Prostate gland (tissue), 2 donors: ENCODE measurements around the gene CDYL.

Experiments
- POLR2AphosphoS5 ChIP-seq: sonication (generic); formaldehyde crosslinking; IDR thresholded peaks from one replicate; pipeline ENCODE4 v1.6.1; 2017; ENCODE audit warnings: antibody characterized with exemption
- TF ChIP-seq, protein P1 (sequence below), 4 experiments: fragments of 200-600 bp in 2 of 4; fragments of 450-650 bp in 2 of 4; sonication (generic) in 2 of 4; IDR thresholded peaks; 1 replicate in 3 of 4; 2 replicates in 1 of 4; pipeline ENCODE4 v1.5.1; 2016 to 2019; ENCODE audit warnings: antibody characterized with exemption in 4 of 4, mild to moderate bottlenecking in 2 of 4, moderate library complexity in 2 of 4

DNA sequence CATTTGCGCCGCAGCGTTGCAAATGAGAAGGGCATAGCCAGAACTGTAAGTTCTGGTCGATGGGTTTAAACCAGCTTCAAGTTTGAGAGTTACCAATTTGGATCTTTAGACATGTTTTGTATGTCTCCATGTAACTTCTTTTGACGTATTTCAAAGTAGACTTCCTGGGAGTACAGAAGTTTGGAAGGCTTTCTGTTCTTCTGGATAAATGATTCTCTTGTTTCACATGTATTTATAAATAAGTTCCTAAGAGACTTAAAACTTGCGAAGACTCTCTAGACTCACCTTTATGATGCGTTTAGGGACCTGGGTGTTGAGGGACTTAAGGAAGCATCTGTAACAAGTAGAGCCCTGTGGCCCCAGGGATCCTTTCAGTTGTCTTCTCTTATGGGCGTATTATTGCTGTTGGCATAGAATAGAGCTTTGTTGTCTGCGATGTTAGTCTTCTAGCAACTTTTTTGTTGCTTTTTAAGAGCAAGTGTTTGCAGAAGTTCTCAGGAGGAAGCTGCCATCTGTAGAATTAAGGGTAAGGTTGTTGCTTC, 1.3 kb downstream of the CDYL start:
- TF ChIP-seq, protein P1, sequence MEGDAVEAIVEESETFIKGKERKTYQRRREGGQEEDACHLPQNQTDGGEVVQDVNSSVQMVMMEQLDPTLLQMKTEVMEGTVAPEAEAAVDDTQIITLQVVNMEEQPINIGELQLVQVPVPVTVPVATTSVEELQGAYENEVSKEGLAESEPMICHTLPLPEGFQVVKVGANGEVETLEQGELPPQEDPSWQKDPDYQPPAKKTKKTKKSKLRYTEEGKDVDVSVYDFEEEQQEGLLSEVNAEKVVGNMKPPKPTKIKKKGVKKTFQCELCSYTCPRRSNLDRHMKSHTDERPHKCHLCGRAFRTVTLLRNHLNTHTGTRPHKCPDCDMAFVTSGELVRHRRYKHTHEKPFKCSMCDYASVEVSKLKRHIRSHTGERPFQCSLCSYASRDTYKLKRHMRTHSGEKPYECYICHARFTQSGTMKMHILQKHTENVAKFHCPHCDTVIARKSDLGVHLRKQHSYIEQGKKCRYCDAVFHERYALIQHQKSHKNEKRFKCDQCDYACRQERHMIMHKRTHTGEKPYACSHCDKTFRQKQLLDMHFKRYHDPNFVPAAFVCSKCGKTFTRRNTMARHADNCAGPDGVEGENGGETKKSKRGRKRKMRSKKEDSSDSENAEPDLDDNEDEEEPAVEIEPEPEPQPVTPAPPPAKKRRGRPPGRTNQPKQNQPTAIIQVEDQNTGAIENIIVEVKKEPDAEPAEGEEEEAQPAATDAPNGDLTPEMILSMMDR (IDR thresholded peaks at IDR 0.05), result no peak
- no peak for TF ChIP-seq POLR2AphosphoS5
